BJ (cell line): Measurements from ENCODE around the gene HDDC2. TPM values are rescaled to one million over a fixed set of nuclear protein-coding genes. Genes with fewer than 3 reads are reported as not detected.

Experiments used
- CTCF ChIA-PET: fragments of 350-600 bp; formaldehyde crosslinking; extraction: SDS; loops from one replicate; lab custom pipeline; 2021; ENCODE audit warnings: antibody characterized with exemption, inconsistent platforms; lab: Yijun Ruan, JAX
- POLR2A ChIA-PET: fragments of 300-600 bp; sonication (Branson Sonifier 250); formaldehyde crosslinking; extraction: SDS; loops from one replicate; lab custom pipeline; 2021; ENCODE audit warnings: antibody characterized with exemption; lab: Charles Lee
- DNase-seq: peaks from one replicate; pipeline ENCODE4 v3.0.0-alpha.2; 2011; ENCODE audit warnings: low read depth
- H3K27me3 ChIP-seq: 2 replicates; pipeline ENCODE4 v1.6.0; 2011; ENCODE audit warnings: low read length; ENCODE audit not compliant: control insufficient read depth, insufficient read depth
- H3K36me3 ChIP-seq: 2 replicates; pipeline ENCODE4 v1.5.1; 2011; ENCODE audit warnings: low read length; ENCODE audit not compliant: control insufficient read depth, insufficient read depth
- H3K4me3 ChIP-seq: 2 replicates; pipeline ENCODE4 v1.5.1; 2011; ENCODE audit warnings: low read depth, mild to moderate bottlenecking, control low read depth, low read length
- polyA minus RNA-seq: library from RNA; depleted of rRNA, polyadenylated mRNA; stranded (reverse); fragments of >200 nt; gene quantifications from 2 replicates; pipeline ENCODE4 v1.2.3, GENCODE V29; 2011; rRNA and poly(A)+ RNA removed
- polyA plus RNA-seq: library from polyadenylated mRNA; depleted of rRNA; stranded (reverse); fragments of >200 nt; gene quantifications from 2 replicates; pipeline ENCODE4 v1.2.3, GENCODE V29; 2011; rRNA removed
- TF ChIP-seq, protein P1 (sequence below): IDR thresholded peaks from 2 replicates; pipeline ENCODE4 v1.5.1; 2011; ENCODE audit warnings: low read depth, mild to moderate bottlenecking, control low read depth, inconsistent platforms, low read length, moderate library complexity; ENCODE audit not compliant: insufficient read depth

HDDC2 gene, protein sequence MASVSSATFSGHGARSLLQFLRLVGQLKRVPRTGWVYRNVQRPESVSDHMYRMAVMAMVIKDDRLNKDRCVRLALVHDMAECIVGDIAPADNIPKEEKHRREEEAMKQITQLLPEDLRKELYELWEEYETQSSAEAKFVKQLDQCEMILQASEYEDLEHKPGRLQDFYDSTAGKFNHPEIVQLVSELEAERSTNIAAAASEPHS
- polyA plus RNA-seq (109 and 131 TPM in 2 replicates), polyA minus RNA-seq (18.9 and 19.2 TPM in 2 replicates)

DNA sequence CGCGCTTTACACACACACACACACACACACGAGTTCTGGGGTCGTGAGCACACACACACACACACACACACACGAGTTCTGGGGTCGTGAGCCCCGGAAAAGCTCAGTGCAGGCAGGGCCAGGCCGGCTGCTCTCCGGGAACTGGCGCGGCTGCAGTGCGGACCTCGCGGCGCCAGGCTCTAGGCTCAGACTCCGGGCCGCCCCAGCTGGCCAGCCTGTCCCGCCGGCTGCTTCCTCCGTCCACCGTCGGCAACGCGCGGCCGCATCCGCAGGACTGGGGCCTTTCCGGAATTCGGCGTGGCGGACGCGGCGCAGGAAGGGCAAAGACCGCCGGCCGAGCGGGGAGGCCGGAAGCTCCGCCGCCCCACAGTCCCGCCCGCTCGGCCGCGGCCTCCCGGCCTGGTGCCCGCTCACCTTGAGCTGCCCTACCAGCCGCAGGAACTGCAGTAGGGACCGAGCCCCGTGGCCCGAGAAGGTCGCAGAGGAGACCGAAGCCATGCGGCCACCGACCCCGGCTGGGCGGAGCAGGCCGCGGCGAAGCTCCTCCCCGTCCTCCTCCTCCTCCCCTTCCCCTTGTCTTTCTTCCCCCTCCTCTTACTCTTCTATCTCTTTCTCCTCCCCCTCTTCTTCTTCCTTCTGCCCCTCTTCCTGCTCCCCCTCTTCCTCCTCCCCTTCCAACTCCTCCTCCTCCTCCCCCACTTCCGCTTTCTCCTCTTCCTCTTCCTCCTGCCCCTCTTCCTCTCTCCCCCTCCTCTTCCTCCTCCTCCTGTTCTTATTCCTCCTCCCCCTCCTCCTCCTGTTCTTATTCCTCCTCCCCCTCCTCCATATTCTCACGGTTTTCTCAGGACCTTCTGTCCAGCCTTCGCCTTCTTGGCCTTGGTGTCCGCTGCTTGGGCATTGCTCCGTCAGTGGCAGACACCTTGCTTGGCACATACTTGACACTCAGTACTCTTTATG is at the start of gene HDDC2:
TSS of gene HDDC2 (minus strand) at position 533 of the 957 bp plus-strand sequence. CDS start at position 498, 35 bp downstream.
- POLR2A ChIA-PET: interaction anchor here (0.6 kb wide), 2 partner anchors 334 to 571 kb away, joined by 4 to 5 read pairs; no protein-coding TSS in a partner anchor
- peaks cover 3% of the 10 kb centered on the region for H3K36me3 ChIP-seq
- no peak for DNase-seq
- H3K27me3 ChIP-seq: 0 out of 2 replicates have a peak, but pooled peaks cover 4% of the 10 kb centered on the region
- TF ChIP-seq, protein P1, sequence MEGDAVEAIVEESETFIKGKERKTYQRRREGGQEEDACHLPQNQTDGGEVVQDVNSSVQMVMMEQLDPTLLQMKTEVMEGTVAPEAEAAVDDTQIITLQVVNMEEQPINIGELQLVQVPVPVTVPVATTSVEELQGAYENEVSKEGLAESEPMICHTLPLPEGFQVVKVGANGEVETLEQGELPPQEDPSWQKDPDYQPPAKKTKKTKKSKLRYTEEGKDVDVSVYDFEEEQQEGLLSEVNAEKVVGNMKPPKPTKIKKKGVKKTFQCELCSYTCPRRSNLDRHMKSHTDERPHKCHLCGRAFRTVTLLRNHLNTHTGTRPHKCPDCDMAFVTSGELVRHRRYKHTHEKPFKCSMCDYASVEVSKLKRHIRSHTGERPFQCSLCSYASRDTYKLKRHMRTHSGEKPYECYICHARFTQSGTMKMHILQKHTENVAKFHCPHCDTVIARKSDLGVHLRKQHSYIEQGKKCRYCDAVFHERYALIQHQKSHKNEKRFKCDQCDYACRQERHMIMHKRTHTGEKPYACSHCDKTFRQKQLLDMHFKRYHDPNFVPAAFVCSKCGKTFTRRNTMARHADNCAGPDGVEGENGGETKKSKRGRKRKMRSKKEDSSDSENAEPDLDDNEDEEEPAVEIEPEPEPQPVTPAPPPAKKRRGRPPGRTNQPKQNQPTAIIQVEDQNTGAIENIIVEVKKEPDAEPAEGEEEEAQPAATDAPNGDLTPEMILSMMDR: no peak
- peak within 1 kb of the TSS; percentile 73 for H3K4me3 ChIP-seq
- CTCF ChIA-PET: interaction anchor here (0.6 to 1.4 kb wide), 9 partner anchors 9 to 578 kb away, joined by 3 to 7 read pairs (median 4); partner anchors contain the start of gene TPD52L1

GRCh38 chr6:125346926-125347563 is 45.3 kb upstream of the HDDC2 start:
- POLR2A ChIA-PET: no interaction called here
- CTCF ChIA-PET: interaction anchor here (2.0 kb wide), 1 partner anchor 14 kb away, joined by 5 read pairs; no protein-coding TSS in a partner anchor
- Histone ChIP-seq H3K27me3 (no peaks in the 10 kb centered on the region), H3K4me3 (no peak overlapping the region), H3K36me3 (no peaks in the 10 kb centered on the region)
- DNase-seq: no peak
- TF ChIP-seq, protein P1: no peak

GRCh38 chr6:125346201-125346925 is 44.6 kb upstream of the HDDC2 start:
- POLR2A ChIA-PET: no interaction called here
- CTCF ChIA-PET: interaction anchor here (2.0 kb wide), 1 partner anchor 15 kb away, joined by 5 read pairs; no protein-coding TSS in a partner anchor
- H3K4me3 ChIP-seq: no peak overlapping the region

GRCh38 chr6:125341460-125341859 is 39.7 kb upstream of the HDDC2 start:
- TF ChIP-seq, protein P1: no peak
- POLR2A ChIA-PET: no interaction called here
- CTCF ChIA-PET: no interaction called here
- Histone ChIP-seq H3K36me3 (no peaks in the 10 kb centered on the region), H3K4me3 (no peak overlapping the region), H3K27me3 (no peaks in the 10 kb centered on the region)
- DNase-seq: no peak

More at GRCh38 chr6:125346201-125346925, 44.6 kb upstream of the HDDC2 start:
- TF ChIP-seq, protein P1: no peak
- no peak for DNase-seq
- H3K36me3 ChIP-seq: no peaks in the 10 kb centered on the region
- no peaks in the 10 kb centered on the region for H3K27me3 ChIP-seq
